Neural cell (in vitro differentiated cells): ENCODE data around the gene ATP2C2. TPM values are rescaled to one million over a fixed set of nuclear protein-coding genes. Genes with fewer than 3 reads are reported as not detected.

Experiments
- H2AFZ ChIP-seq: fragments of 200-600, 300-800 bp; sonication (generic), shearing (Covaris generic); 2 replicates; pipeline ENCODE4 v1.6.0; 2014; ENCODE audit warnings: low read depth, mild to moderate bottlenecking, antibody characterized with exemption, low read length, moderate library complexity
- H3F3A ChIP-seq: fragments of 200-600 bp; shearing (Covaris generic); 2 replicates; pipeline ENCODE4 v1.6.1; 2016; ENCODE audit warnings: mild to moderate bottlenecking, moderate library complexity, mixed read lengths, antibody characterized with exemption, low read length; ENCODE audit not compliant: insufficient read depth, poor library complexity, severe bottlenecking
- H3K27ac ChIP-seq: fragments of 200-600, 300-800 bp; sonication (generic), shearing (Covaris generic); 2 replicates; pipeline ENCODE4 v1.5.1; 2014; ENCODE audit warnings: mild to moderate bottlenecking, low read length, moderate library complexity
- H3K27me3 ChIP-seq: fragments of 300-800, 200-600 bp; sonication (generic), shearing (Covaris generic); 2 replicates; pipeline ENCODE4 v1.6.0; 2014; ENCODE audit warnings: mild to moderate bottlenecking, low read depth, low read length, moderate library complexity; ENCODE audit not compliant: insufficient read depth
- H3K36me3 ChIP-seq: fragments of 300-800, 200-600 bp; sonication (generic), shearing (Covaris generic); 2 replicates; pipeline ENCODE4 v1.5.1; 2014; ENCODE audit warnings: mild to moderate bottlenecking, antibody characterized with exemption, low read length, moderate library complexity; ENCODE audit not compliant: insufficient read depth
- H3K4me2 ChIP-seq: fragments of 300-800, 200-600 bp; sonication (generic), shearing (Covaris generic); 2 replicates; pipeline ENCODE4 v1.6.0; 2014; ENCODE audit warnings: mild to moderate bottlenecking, low read length
- H3K4me3 ChIP-seq: fragments of 300-800, 200-600 bp; sonication (generic), shearing (Covaris generic); 2 replicates; pipeline ENCODE4 v1.5.1; 2014; ENCODE audit warnings: mild to moderate bottlenecking, low read length, moderate library complexity
- H3K79me2 ChIP-seq: fragments of 200-600 bp; shearing (Covaris generic); replicated peaks from 2 replicates; pipeline ENCODE4 v1.6.0; 2014; ENCODE audit warnings: mild to moderate bottlenecking, low read length, moderate library complexity; ENCODE audit not compliant: insufficient read depth
- H3K9ac ChIP-seq: fragments of 300-800, 200-600 bp; sonication (generic), shearing (Covaris generic); 2 replicates; pipeline ENCODE4 v1.6.1; 2016; ENCODE audit warnings: mild to moderate bottlenecking, low read length, mixed read lengths
- H3K9me2 ChIP-seq: fragments of 200-600 bp; shearing (Covaris generic); 2 replicates; pipeline ENCODE4 v1.6.1; 2016; ENCODE audit warnings: mild to moderate bottlenecking, low read length, mixed read lengths; ENCODE audit not compliant: insufficient read depth
- H3K9me3 ChIP-seq: fragments of 200-600, 300-800 bp; sonication (generic), shearing (Covaris generic); 2 replicates; pipeline ENCODE4 v1.6.1; 2016; ENCODE audit warnings: mild to moderate bottlenecking, mixed run types, low read length, moderate library complexity, mixed read lengths
- H4K20me1 ChIP-seq: fragments of 200-600 bp; shearing (Covaris generic); 2 replicates; pipeline ENCODE4 v1.6.1; 2016; ENCODE audit warnings: mild to moderate bottlenecking, mixed run types; ENCODE audit not compliant: insufficient read depth
- EP300 ChIP-seq: fragments of 450-650 bp; conservative IDR thresholded peaks from 2 replicates; pipeline ENCODE4 v1.6.1; 2014; ENCODE audit warnings: antibody characterized with exemption, mild to moderate bottlenecking, moderate library complexity; ENCODE audit not compliant: poor library complexity, severe bottlenecking
- EZH2 ChIP-seq: fragments of 200-600, 300-800 bp; shearing (Covaris generic), sonication (generic); IDR thresholded peaks from 2 replicates; pipeline ENCODE4 v1.6.1; 2014; ENCODE audit warnings: antibody characterized with exemption, low read length, borderline replicate concordance, mild to moderate bottlenecking; ENCODE audit not compliant: insufficient read depth, poor library complexity, severe bottlenecking
- MXI1 ChIP-seq: fragments of 450-650 bp; conservative IDR thresholded peaks from 2 replicates; pipeline ENCODE4 v1.6.1; 2014; ENCODE audit warnings: antibody characterized with exemption, mild to moderate bottlenecking; ENCODE audit not compliant: poor library complexity, severe bottlenecking
- POLR2AphosphoS5 ChIP-seq: IDR thresholded peaks from 2 replicates; pipeline ENCODE4 v1.6.1; 2012
- RAD21 ChIP-seq: fragments of 450-650 bp; conservative IDR thresholded peaks from 2 replicates; pipeline ENCODE4 v1.6.1; 2014; ENCODE audit warnings: antibody characterized with exemption, mild to moderate bottlenecking, moderate library complexity
- SMC3 ChIP-seq: fragments of 450-650 bp; conservative IDR thresholded peaks from 2 replicates; pipeline ENCODE4 v1.6.1; 2014; ENCODE audit warnings: antibody characterized with exemption, mild to moderate bottlenecking, moderate library complexity; ENCODE audit not compliant: poor library complexity
- TAF1 ChIP-seq: IDR thresholded peaks from 2 replicates; pipeline ENCODE4 v1.6.1; 2012; ENCODE audit warnings: low read depth
- polyA plus RNA-seq: library from polyadenylated mRNA; depleted of rRNA; stranded (reverse); fragments of >200 nt; gene quantifications from 2 replicates; pipeline ENCODE4 v1.2.3, GENCODE V29; 2014
- TF ChIP-seq, protein P1 (sequence below): fragments of 450-650 bp; IDR thresholded peaks from 2 replicates; pipeline ENCODE4 v1.5.1; 2014; ENCODE audit warnings: antibody characterized with exemption, mild to moderate bottlenecking, moderate library complexity; ENCODE audit not compliant: poor library complexity, severe bottlenecking
- TF ChIP-seq, protein P2 (sequence below): IDR thresholded peaks from 2 replicates; pipeline ENCODE4 v1.6.1; 2012; ENCODE audit warnings: borderline replicate concordance

The ATP2C2 gene
- polyA plus RNA-seq, 1 donor from 2014 or later = not detected

DNA sequence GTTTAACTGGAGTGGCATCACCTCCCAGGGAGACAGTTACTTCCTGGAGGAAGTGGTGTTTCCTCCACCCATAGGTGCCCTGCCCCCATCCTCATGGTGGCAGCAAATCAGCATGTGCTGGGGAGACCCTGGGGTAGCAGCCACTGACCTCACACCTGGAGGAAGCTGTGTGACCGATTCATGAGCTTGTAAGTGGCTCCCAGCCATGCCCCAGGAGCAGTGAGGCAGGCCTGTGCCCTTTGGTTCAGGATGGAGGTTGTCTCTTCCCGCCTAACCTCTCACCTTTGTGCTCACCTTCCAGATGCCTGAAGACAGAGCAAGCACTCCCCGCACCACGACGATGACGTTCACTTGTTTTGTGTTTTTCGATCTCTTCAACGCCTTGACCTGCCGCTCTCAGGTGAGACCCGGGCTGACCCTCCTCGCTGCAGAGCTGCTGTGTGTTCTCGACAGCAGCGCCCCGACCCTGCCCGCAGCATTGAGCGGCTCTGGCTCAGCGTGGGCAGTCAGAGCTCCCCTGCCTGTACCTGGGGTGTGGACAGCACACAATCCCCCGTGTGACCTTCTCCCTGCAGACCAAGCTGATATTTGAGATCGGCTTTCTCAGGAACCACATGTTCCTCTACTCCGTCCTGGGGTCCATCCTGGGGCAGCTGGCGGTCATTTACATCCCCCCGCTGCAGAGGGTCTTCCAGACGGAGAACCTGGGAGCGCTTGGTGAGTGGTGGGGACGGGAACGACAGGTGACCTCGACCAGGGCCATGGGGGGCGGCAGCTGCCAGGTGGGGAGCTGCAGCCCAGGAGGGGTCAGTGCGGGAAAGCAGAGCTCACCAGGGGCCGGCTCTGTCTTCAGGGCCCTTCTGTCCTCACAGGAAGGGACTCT lies 93.3 kb downstream of the ATP2C2 start:
- TF ChIP-seq, protein P1, sequence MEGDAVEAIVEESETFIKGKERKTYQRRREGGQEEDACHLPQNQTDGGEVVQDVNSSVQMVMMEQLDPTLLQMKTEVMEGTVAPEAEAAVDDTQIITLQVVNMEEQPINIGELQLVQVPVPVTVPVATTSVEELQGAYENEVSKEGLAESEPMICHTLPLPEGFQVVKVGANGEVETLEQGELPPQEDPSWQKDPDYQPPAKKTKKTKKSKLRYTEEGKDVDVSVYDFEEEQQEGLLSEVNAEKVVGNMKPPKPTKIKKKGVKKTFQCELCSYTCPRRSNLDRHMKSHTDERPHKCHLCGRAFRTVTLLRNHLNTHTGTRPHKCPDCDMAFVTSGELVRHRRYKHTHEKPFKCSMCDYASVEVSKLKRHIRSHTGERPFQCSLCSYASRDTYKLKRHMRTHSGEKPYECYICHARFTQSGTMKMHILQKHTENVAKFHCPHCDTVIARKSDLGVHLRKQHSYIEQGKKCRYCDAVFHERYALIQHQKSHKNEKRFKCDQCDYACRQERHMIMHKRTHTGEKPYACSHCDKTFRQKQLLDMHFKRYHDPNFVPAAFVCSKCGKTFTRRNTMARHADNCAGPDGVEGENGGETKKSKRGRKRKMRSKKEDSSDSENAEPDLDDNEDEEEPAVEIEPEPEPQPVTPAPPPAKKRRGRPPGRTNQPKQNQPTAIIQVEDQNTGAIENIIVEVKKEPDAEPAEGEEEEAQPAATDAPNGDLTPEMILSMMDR = no peak
- TF ChIP-seq EZH2 = no peak
- no peak for TF ChIP-seq TAF1
- no peak for TF ChIP-seq POLR2AphosphoS5
- no peak for TF ChIP-seq RAD21
- TF ChIP-seq, protein P2, sequence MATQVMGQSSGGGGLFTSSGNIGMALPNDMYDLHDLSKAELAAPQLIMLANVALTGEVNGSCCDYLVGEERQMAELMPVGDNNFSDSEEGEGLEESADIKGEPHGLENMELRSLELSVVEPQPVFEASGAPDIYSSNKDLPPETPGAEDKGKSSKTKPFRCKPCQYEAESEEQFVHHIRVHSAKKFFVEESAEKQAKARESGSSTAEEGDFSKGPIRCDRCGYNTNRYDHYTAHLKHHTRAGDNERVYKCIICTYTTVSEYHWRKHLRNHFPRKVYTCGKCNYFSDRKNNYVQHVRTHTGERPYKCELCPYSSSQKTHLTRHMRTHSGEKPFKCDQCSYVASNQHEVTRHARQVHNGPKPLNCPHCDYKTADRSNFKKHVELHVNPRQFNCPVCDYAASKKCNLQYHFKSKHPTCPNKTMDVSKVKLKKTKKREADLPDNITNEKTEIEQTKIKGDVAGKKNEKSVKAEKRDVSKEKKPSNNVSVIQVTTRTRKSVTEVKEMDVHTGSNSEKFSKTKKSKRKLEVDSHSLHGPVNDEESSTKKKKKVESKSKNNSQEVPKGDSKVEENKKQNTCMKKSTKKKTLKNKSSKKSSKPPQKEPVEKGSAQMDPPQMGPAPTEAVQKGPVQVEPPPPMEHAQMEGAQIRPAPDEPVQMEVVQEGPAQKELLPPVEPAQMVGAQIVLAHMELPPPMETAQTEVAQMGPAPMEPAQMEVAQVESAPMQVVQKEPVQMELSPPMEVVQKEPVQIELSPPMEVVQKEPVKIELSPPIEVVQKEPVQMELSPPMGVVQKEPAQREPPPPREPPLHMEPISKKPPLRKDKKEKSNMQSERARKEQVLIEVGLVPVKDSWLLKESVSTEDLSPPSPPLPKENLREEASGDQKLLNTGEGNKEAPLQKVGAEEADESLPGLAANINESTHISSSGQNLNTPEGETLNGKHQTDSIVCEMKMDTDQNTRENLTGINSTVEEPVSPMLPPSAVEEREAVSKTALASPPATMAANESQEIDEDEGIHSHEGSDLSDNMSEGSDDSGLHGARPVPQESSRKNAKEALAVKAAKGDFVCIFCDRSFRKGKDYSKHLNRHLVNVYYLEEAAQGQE = no peak
- no peak for TF ChIP-seq EP300
- no peak for TF ChIP-seq MXI1
- TF ChIP-seq SMC3 = no peak
- Histone ChIP-seq H3K27ac (no peak overlapping the region), H3K4me2 (no peak overlapping the region), H4K20me1 (no peaks in the 10 kb centered on the region), H3K9me2 (no peaks in the 10 kb centered on the region), H3K9me3 (peaks cover under 1% of the 10 kb centered on the region), H2AFZ (no peak overlapping the region), H3K27me3 (no peaks in the 10 kb centered on the region), H3K9ac (no peak overlapping the region), H3K36me3 (peaks cover 7% of the 10 kb centered on the region), H3K79me2 (no peaks in the 10 kb centered on the region), H3F3A (no peaks in the 10 kb centered on the region), H3K4me3 (no peak overlapping the region)

DNA sequence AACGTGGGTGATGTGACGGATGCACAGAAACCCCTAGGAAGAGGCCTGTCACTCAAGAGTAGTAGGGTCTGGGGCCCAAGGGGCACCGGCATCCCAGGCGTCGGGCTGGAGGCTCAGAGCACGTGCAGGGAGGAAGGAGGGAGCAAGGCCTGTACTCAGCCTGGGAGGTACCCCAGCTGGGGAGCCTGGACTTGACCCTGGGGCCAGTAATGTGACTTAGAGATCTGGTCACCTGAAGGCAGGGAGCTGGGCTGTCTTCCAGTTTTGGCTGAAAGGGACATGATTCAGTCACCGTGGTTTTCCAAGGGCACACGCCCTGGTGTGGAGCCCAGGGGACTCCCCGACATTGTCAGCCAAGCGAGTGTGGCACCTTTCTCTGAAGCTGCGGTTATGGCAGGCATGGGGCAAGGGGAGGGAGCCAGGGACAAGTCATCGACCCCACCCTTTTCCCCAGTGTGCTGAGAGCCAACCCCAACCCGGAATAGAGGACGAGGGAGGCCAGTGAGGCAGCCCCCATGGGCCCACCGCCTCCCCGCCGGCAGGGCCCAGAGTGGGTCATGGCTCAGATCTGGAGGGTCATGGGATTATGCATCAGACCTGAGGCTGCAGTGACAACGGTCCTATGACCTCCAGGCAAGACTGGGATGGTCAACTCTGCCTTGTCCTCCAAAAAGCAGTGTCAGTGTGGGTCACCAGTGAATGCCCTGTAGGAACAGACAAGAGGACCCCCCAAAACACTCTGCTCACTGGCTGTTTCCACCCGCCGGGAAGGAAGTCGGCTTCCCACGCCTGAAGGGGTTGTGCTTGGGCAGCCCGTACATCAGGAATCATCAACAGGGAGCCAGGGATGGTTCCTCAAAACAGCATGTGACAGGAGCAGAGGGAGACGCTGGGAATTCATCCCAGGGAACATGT lies 94.2 kb downstream of the ATP2C2 start:
- Histone ChIP-seq H3K27me3 (no peaks in the 10 kb centered on the region), H3F3A (no peaks in the 10 kb centered on the region), H3K9me2 (no peaks in the 10 kb centered on the region), H3K27ac (no peak overlapping the region), H3K9ac (no peak overlapping the region), H3K4me3 (no peak overlapping the region), H3K79me2 (no peaks in the 10 kb centered on the region), H4K20me1 (no peaks in the 10 kb centered on the region), H3K9me3 (peaks cover 9% of the 10 kb centered on the region), H3K4me2 (no peak overlapping the region), H3K36me3 (peaks cover 14% of the 10 kb centered on the region), H2AFZ (no peak overlapping the region)
- TF ChIP-seq, protein P1 = no peak
- no peak for TF ChIP-seq SMC3
- TF ChIP-seq MXI1 = no peak
- TF ChIP-seq, protein P2 = no peak
- TF ChIP-seq POLR2AphosphoS5 = no peak
- no peak for TF ChIP-seq RAD21
- no peak for TF ChIP-seq EZH2
- TF ChIP-seq EP300 = no peak
- no peak for TF ChIP-seq TAF1
